ENCODE measurements around the gene SNTA1. TPM values are rescaled to one million over a fixed set of nuclear protein-coding genes. Genes with fewer than 3 reads are reported as not detected.
A peak's percentile ranks its signal among the peaks of the same experiment; 100 is the strongest.

The SNTA1 gene
- total RNA-seq, 5 donors from 2014 or later (not counting 1 experiment from before 2014, with no cell fraction given) = 4.4 to 7.8 (median 5.5) TPM

DNA sequence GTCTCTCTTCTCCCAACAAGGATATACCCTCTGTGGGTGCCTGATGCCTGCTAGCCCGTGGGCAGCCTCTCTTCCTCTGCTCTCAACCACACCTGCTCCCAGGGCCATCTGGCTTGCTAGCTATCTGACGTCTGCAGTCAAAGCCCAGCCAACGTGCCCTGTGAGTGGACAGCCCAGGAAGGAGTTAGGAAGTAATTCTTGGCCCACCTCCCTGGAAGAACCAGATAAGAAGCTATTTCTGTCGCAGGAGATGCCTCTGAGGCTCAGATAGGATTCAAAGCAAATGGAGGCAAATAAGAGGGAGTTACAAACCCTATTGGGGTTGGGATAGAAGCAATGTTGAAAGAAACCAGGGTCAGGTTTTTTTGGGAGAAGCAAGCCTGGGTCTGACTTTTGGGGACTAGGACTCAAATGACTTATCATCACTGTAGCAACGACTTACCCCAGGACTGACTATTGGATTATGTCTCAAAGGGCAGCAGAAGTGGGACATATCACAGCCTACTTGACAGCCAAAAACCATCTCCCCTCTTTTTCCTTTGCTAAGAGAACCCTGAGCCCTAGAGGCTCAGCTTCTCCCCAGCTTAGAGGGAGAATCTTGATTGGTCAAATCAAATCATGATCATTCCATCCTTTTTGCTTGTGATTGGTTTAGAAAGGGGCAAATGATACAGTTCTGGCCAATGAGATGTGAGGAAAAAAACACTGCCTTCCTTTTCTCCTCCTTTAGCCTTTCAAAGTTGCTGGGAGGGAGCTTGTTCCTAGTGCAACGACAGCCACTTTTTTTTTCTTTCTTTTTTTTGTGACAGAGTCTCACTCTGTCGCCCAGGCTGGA lies 24.2 kb downstream of the SNTA1 start:
- Histone ChIP-seq H3K27me3 (replicated peaks in 1 of 2; ENCODE audit: control insufficient read depth in 2 of 2, extremely low read depth in 1 of 2, insufficient read depth in 2 of 2, low read length in 1 of 2) (no peaks in the 10 kb centered on the region), H3K9me3 (no peaks in the 10 kb centered on the region), H3K4me1 (ENCODE audit: control insufficient read depth in 1 of 2, extremely low read depth in 1 of 2, insufficient read depth in 2 of 2, low read length in 2 of 2) (no peaks in the 10 kb centered on the region), H3K36me3 (ENCODE audit: control insufficient read depth in 2 of 2, extremely low read depth in 1 of 2, insufficient read depth in 1 of 2, low read length in 1 of 2) (no peaks in the 10 kb centered on the region), H3K4me3 (ENCODE audit: control insufficient read depth in 1 of 2, extremely low read depth in 1 of 2, low read length in 1 of 2) (no peak overlapping the region), H3K27ac (ENCODE audit: low read length) (no peak overlapping the region)
- ChIA-PET CTCF (interaction anchor here in 1 of 2 donors (0.7 kb wide), 1 partner anchor 247 kb away, joined by 3 read pairs; no protein-coding TSS in a partner anchor), POLR2A (no interaction called here)
- ATAC-seq (replicated peaks in 1 of 4) (no peak), DNase-seq (no peak)
- no peaks in the 10 kb centered on the region for H3K9me3 Mint-ChIP-seq
- peaks cover 2% of the 10 kb centered on the region for H3K36me3 Mint-ChIP-seq
- 81% methylated on average over 3 of the region's 7 CpGs for WGBS (ENCODE audit: insufficient coverage)
- no peak overlapping the region for H3K27ac Mint-ChIP-seq
- H3K4me1 Mint-ChIP-seq = no peaks in the 10 kb centered on the region
- H3K27me3 Mint-ChIP-seq = no peaks in the 10 kb centered on the region
- no peak overlapping the region for H3K4me3 Mint-ChIP-seq

DNA sequence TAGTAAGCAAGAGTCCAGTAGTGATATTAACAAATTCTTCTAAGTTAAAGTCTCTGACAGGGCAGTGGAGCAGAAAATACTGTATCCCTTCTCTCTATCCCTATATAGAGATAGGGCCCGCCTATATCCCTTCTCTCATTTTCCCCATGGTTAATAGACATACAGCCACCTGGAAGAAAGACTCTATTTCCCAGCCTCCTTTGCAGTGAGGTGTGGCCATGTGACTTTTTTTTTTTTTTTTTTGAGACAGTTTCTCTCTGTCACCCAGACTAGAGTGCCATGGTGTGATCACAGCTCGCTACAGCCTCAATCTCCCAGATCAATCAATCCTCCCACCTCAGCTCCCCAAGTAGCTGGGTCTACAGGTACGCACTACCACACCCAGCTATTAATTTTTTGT lies 25.5 kb downstream of the SNTA1 start:
- Mint-ChIP-seq H3K27ac (no peak overlapping the region), H3K4me1 (no peaks in the 10 kb centered on the region), H3K36me3 (peaks cover 2% of the 10 kb centered on the region), H3K9me3 (no peaks in the 10 kb centered on the region), H3K27me3 (no peaks in the 10 kb centered on the region), H3K4me3 (no peak overlapping the region)
- Histone ChIP-seq H3K4me1 (ENCODE audit: control insufficient read depth in 1 of 2, extremely low read depth in 1 of 2, insufficient read depth in 2 of 2, low read length in 2 of 2) (no peaks in the 10 kb centered on the region), H3K27ac (ENCODE audit: low read length) (no peak overlapping the region), H3K27me3 (replicated peaks in 1 of 2; ENCODE audit: control insufficient read depth in 2 of 2, extremely low read depth in 1 of 2, insufficient read depth in 2 of 2, low read length in 1 of 2) (no peaks in the 10 kb centered on the region), H3K9me3 (no peaks in the 10 kb centered on the region), H3K4me3 (ENCODE audit: control insufficient read depth in 1 of 2, extremely low read depth in 1 of 2, low read length in 1 of 2) (no peak overlapping the region), H3K36me3 (ENCODE audit: control insufficient read depth in 2 of 2, extremely low read depth in 1 of 2, insufficient read depth in 1 of 2, low read length in 1 of 2) (peaks cover 0 to 2% of the 10 kb centered on the region in 2 donors)
- ChIA-PET CTCF (no interaction called here), POLR2A (no interaction called here)
- WGBS (ENCODE audit: insufficient coverage) = no CpG with 5 or more reads among the region's 3 CpGs
- no peak for ATAC-seq (replicated peaks in 1 of 4)
- DNase-seq = no peak

DNA sequence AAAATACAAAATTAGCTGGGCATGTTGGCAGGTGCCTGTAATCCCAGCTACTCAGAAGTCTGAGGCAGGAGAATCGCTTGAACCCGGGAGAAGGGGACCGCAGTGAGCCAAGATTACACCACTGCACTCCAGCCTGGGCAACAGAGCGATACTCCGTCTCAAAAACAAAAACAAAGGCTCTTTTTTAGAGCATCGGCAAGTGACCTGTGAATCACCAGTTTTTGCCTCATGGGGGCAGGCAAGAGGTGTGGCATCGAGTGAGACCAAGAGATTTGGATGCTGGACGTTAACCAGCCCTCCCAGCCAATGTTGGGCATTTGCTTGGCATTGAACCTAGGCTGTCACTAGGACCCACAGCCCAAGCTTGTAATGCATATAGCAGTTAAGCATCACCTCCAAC lies 27.6 kb downstream of the SNTA1 start:
- Mint-ChIP-seq H3K36me3 (peaks cover 8% of the 10 kb centered on the region), H3K27ac (no peak overlapping the region), H3K4me1 (no peaks in the 10 kb centered on the region), H3K4me3 (no peak overlapping the region), H3K9me3 (no peaks in the 10 kb centered on the region), H3K27me3 (no peaks in the 10 kb centered on the region)
- H3K4me3 ChIP-seq (ENCODE audit: control insufficient read depth in 1 of 2, extremely low read depth in 1 of 2, low read length in 1 of 2) = no peak overlapping the region
- WGBS (ENCODE audit: insufficient coverage) = 79% methylated on average over 8 of the region's 8 CpGs
- CTCF ChIA-PET = interaction anchor here in 1 of 2 donors (0.5 kb wide), 1 partner anchor 339 kb away, joined by 4 read pairs; no protein-coding TSS in a partner anchor
- no peaks in the 10 kb centered on the region for H3K4me1 ChIP-seq (ENCODE audit: control insufficient read depth in 1 of 2, extremely low read depth in 1 of 2, insufficient read depth in 2 of 2, low read length in 2 of 2)
- no peak for ATAC-seq (replicated peaks in 1 of 4)
- POLR2A ChIA-PET = interaction anchor here (0.6 to 0.7 kb wide), 2 partner anchors 53 to 963 kb away, joined by 3 read pairs; no protein-coding TSS in a partner anchor
- H3K36me3 ChIP-seq (ENCODE audit: control insufficient read depth in 2 of 2, extremely low read depth in 1 of 2, insufficient read depth in 1 of 2, low read length in 1 of 2) = peaks cover 2 to 9% of the 10 kb centered on the region in 2 donors
- H3K27ac ChIP-seq (ENCODE audit: low read length) = no peak overlapping the region
- H3K27me3 ChIP-seq (replicated peaks in 1 of 2; ENCODE audit: control insufficient read depth in 2 of 2, extremely low read depth in 1 of 2, insufficient read depth in 2 of 2, low read length in 1 of 2) = no peaks in the 10 kb centered on the region
- DNase-seq = peak in 3 of 35 experiments; percentile 8 to 22 (median 17)
- H3K9me3 ChIP-seq = no peaks in the 10 kb centered on the region

DNA sequence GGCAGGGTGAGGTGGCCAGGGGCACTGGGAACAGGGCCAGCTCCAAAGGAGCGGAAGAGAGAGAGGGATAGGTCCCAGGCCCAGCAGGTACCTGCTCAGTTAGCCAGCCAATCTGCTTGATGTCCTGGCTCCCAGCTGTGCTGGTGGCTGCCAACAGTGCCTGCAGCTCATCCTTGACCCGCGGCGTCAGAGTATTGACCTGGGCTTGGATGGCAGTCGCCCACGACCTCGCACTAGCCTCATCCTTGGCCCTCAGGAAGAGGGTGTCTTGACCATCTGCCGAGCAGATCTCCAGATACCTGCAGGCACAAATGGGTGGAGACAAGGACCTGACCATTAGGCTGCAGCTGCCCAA lies 31.1 kb downstream of the SNTA1 start:
- H3K9me3 Mint-ChIP-seq = no peaks in the 10 kb centered on the region
- CTCF ChIA-PET = no interaction called here

DNA sequence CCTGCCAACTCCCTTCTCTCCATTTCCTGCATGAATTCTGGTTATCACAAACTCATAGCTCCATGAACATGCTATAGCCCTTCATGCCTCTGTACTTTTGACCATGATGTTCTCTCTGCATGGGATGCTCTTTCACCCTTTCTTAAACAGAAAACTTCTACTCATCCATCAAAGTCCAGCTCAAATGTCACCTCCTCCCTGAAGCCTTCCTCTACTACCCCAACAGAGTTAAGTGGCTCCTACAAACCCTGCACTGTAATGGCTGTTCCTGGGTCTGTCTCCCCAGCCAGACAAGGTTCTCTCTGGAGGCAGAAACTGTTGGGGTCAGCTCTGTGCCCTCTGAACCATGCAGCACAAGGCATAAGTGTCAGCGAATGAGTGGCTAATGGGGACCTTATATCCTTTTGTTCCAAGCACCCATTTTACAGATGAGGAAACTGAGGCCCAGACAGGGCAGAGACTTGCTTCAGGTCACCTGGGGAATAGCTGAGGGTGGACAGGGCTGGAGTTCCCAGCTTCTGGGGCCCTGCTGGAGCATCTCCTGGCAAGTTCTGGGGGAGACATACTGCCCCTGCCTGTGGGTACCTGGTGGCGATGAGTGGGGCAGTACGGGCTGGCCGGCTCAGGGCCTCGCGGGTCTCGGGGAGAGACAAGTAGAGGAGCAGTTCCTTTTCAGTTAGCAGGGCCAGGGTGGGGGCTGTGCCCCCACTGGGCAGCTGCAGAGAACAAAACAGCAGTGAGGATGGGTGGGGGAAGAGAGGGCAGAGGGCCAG lies 31.7 kb downstream of the SNTA1 start:
- H3K9me3 ChIP-seq = no peaks in the 10 kb centered on the region
- no peaks in the 10 kb centered on the region for H3K9me3 Mint-ChIP-seq
- 97% methylated on average over 6 of the region's 7 CpGs for WGBS (ENCODE audit: insufficient coverage)
- H3K27me3 Mint-ChIP-seq = no peaks in the 10 kb centered on the region
- CTCF ChIA-PET = no interaction called here
- H3K36me3 Mint-ChIP-seq = peaks cover 23% of the 10 kb centered on the region
- H3K27me3 ChIP-seq (replicated peaks in 1 of 2; ENCODE audit: control insufficient read depth in 2 of 2, extremely low read depth in 1 of 2, insufficient read depth in 2 of 2, low read length in 1 of 2) = no peaks in the 10 kb centered on the region
- H3K27ac ChIP-seq (ENCODE audit: low read length) = no peak overlapping the region
- H3K4me3 ChIP-seq (ENCODE audit: control insufficient read depth in 1 of 2, extremely low read depth in 1 of 2, low read length in 1 of 2) = no peak overlapping the region
- H3K27ac Mint-ChIP-seq = no peak overlapping the region
- POLR2A ChIA-PET = interaction anchor here in 1 of 2 donors (0.6 kb wide), 1 partner anchor 1681 kb away, joined by 6 read pairs; no protein-coding TSS in a partner anchor
- H3K4me3 Mint-ChIP-seq = no peak overlapping the region
- H3K36me3 ChIP-seq (ENCODE audit: control insufficient read depth in 2 of 2, extremely low read depth in 1 of 2, insufficient read depth in 1 of 2, low read length in 1 of 2) = peaks cover 14 to 16% of the 10 kb centered on the region in 2 donors
- no peak for ATAC-seq (replicated peaks in 1 of 4)
- DNase-seq = no peak
- H3K4me1 ChIP-seq (ENCODE audit: control insufficient read depth in 1 of 2, extremely low read depth in 1 of 2, insufficient read depth in 2 of 2, low read length in 2 of 2) = peaks cover 0 to 11% of the 10 kb centered on the region in 2 experiments
- H3K4me1 Mint-ChIP-seq = peaks cover 0 to 2% (median 0%) of the 10 kb centered on the region in 3 donors

More for the DNA sequence above, 31.1 kb downstream of the SNTA1 start:
- Histone ChIP-seq H3K4me3 (ENCODE audit: control insufficient read depth in 1 of 2, extremely low read depth in 1 of 2, low read length in 1 of 2) (no peak overlapping the region), H3K9me3 (no peaks in the 10 kb centered on the region), H3K36me3 (ENCODE audit: control insufficient read depth in 2 of 2, extremely low read depth in 1 of 2, insufficient read depth in 1 of 2, low read length in 1 of 2) (peaks cover 13 to 16% of the 10 kb centered on the region in 2 donors), H3K4me1 (ENCODE audit: control insufficient read depth in 1 of 2, extremely low read depth in 1 of 2, insufficient read depth in 2 of 2, low read length in 2 of 2) (peaks cover 0 to 11% of the 10 kb centered on the region in 2 experiments), H3K27ac (ENCODE audit: low read length) (no peak overlapping the region), H3K27me3 (replicated peaks in 1 of 2; ENCODE audit: control insufficient read depth in 2 of 2, extremely low read depth in 1 of 2, insufficient read depth in 2 of 2, low read length in 1 of 2) (no peaks in the 10 kb centered on the region)
- WGBS (ENCODE audit: insufficient coverage) = 96% methylated on average over 7 of the region's 8 CpGs
- H3K4me1 Mint-ChIP-seq = no peaks in the 10 kb centered on the region
- H3K27me3 Mint-ChIP-seq = no peaks in the 10 kb centered on the region
- POLR2A ChIA-PET = no interaction called here
- H3K4me3 Mint-ChIP-seq = no peak overlapping the region
- no peak overlapping the region for H3K27ac Mint-ChIP-seq
- peaks cover 20% of the 10 kb centered on the region for H3K36me3 Mint-ChIP-seq
- DNase-seq (no peak), ATAC-seq (replicated peaks in 1 of 4) (no peak)

DNA sequence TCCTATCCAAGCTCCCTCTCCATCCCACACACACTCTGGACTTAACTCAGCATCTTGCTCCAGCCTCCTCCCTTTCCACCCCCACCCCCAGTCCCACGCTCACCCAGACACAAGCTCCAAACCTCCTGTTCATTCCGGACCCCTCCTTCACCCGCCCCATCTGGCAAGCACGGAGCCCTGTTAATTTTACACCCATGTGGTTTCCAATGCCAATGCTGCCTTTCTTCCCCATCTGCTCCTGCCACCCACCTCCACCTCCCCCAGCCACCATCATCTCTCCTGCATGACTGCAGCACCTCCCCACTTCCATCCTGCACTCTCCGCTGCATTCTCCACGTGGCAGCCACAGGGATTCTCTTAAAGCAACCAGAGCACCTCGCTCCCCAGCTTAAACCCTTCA lies 32.3 kb downstream of the SNTA1 start:
- WGBS (ENCODE audit: insufficient coverage) = 92% methylated on average over 7 of the region's 7 CpGs
- POLR2A ChIA-PET = interaction anchor here in 1 of 2 donors (0.6 kb wide), 2 partner anchors 78 to 1682 kb away, joined by 4 to 6 read pairs; no protein-coding TSS in a partner anchor
- H3K4me1 ChIP-seq (ENCODE audit: control insufficient read depth in 1 of 2, extremely low read depth in 1 of 2, insufficient read depth in 2 of 2, low read length in 2 of 2) = peaks cover 0 to 11% of the 10 kb centered on the region in 2 experiments
- DNase-seq (no peak), ATAC-seq (replicated peaks in 1 of 4) (no peak)
- CTCF ChIA-PET = no interaction called here
- no peak overlapping the region for H3K4me3 ChIP-seq (ENCODE audit: control insufficient read depth in 1 of 2, extremely low read depth in 1 of 2, low read length in 1 of 2)
- peaks cover 15 to 16% of the 10 kb centered on the region in 2 donors for H3K36me3 ChIP-seq (ENCODE audit: control insufficient read depth in 2 of 2, extremely low read depth in 1 of 2, insufficient read depth in 1 of 2, low read length in 1 of 2)
- no peaks in the 10 kb centered on the region for H3K9me3 Mint-ChIP-seq
- H3K4me3 Mint-ChIP-seq = no peak overlapping the region
- no peaks in the 10 kb centered on the region for H3K9me3 ChIP-seq
- H3K36me3 Mint-ChIP-seq = peaks cover 25% of the 10 kb centered on the region
- H3K27ac ChIP-seq (ENCODE audit: low read length) = no peak overlapping the region
- no peaks in the 10 kb centered on the region for H3K27me3 Mint-ChIP-seq
- H3K27me3 ChIP-seq (replicated peaks in 1 of 2; ENCODE audit: control insufficient read depth in 2 of 2, extremely low read depth in 1 of 2, insufficient read depth in 2 of 2, low read length in 1 of 2) = no peaks in the 10 kb centered on the region
- peaks cover 0 to 2% (median 0%) of the 10 kb centered on the region in 3 donors for H3K4me1 Mint-ChIP-seq
- H3K27ac Mint-ChIP-seq = no peak overlapping the region
